Natural killer cell (primary cell): ENCODE measurements around the gene MKS1. TPM values are rescaled to one million over a fixed set of nuclear protein-coding genes. Genes with fewer than 3 reads are reported as not detected.

Source experiments
- ATAC-seq, 3 donors: fragments of 150-1000 bp in 2 of 3; fragments of 200-7000 bp in 1 of 3; cut with Tn5 transposase; 1 replicate in 1 of 3; 2 replicates in 2 of 3; pipeline ENCODE4 v1.10.0; 2021; ENCODE audit warnings: mild to moderate bottlenecking in 2 of 3, moderate library complexity in 2 of 3
- DNase-seq, 2 donors: peaks; one replicate each; pipeline versions ENCODE4 v3.0.0 to v3.0.0-alpha.2; 2013 to 2021; ENCODE audit warnings: mixed read lengths in 1 of 2
- H3K27ac ChIP-seq: one replicate; pipeline ENCODE4 v1.5.1; 2013; ENCODE audit warnings: mild to moderate bottlenecking, low read length
- H3K27me3 ChIP-seq: one replicate; pipeline ENCODE4 v1.6.1; 2013; ENCODE audit warnings: low read length; ENCODE audit not compliant: control insufficient read depth, insufficient read depth
- H3K36me3 ChIP-seq: one replicate; pipeline ENCODE4 v1.6.1; 2013; ENCODE audit warnings: low read length; ENCODE audit not compliant: control insufficient read depth, insufficient read depth
- H3K4me1 ChIP-seq: one replicate; pipeline ENCODE4 v1.6.1; 2013; ENCODE audit warnings: low read length; ENCODE audit not compliant: control insufficient read depth, insufficient read depth
- H3K4me3 ChIP-seq: one replicate; pipeline ENCODE4 v1.5.1; 2013; ENCODE audit warnings: low read length
- H3K9me3 ChIP-seq: one replicate; pipeline ENCODE4 v1.6.1; 2013; ENCODE audit warnings: low read length; ENCODE audit not compliant: control insufficient read depth, insufficient read depth
- H3K27ac Mint-ChIP-seq, 2 donors: one replicate each; pipeline ENCODE4 v1.8.0; 2022; ENCODE audit warnings: mild to moderate bottlenecking in 2 of 2, mixed read lengths in 2 of 2, moderate library complexity in 1 of 2
- H3K27me3 Mint-ChIP-seq, 2 donors: one replicate each; pipeline ENCODE4 v1.8.0; 2022; ENCODE audit warnings: low read depth in 2 of 2, mixed read lengths in 2 of 2
- H3K36me3 Mint-ChIP-seq: one replicate; pipeline ENCODE4 v1.8.0; 2022; ENCODE audit warnings: mixed read lengths
- H3K4me1 Mint-ChIP-seq, 2 donors: one replicate each; pipeline ENCODE4 v1.8.0; 2022; ENCODE audit warnings: mixed read lengths in 2 of 2
- H3K4me3 Mint-ChIP-seq: one replicate; pipeline ENCODE4 v1.8.0; 2022; ENCODE audit warnings: mild to moderate bottlenecking, moderate library complexity, mixed read lengths
- H3K9me3 Mint-ChIP-seq, 2 donors: one replicate each; pipeline ENCODE4 v1.8.0; 2022; ENCODE audit warnings: mixed read lengths in 2 of 2
- WGBS: methylation state at CpG from one replicate; pipeline ENCODE4 v1.1.7; 2013; ENCODE audit warnings: missing lambda C conversion rate; ENCODE audit not compliant: insufficient coverage; 5-methylcytosine and 5-hydroxymethylcytosine counted together
- intact Hi-C: fragments of 100-400 bp; cut with micrococcal nuclease; formaldehyde crosslinking; loops from one replicate; pipeline ENCODE4 v1.14.2; 2022
- total RNA-seq, 4 donors: library from RNA; stranded (reverse); fragments of 120-200 nt in 1 of 4; gene quantifications; one replicate each; pipeline versions ENCODE4 v1.2.3 to v1.2.4, GENCODE V29; 2013 to 2022
- TF ChIP-seq, protein P1 (sequence below): fragments of 200-600 bp; IDR thresholded peaks from one replicate; pipeline ENCODE4 v1.8.0; 2022; ENCODE audit warnings: antibody characterized with exemption

MKS1 gene
- total RNA-seq, 3 donors from 2014 or later (not counting 1 experiment from before 2014, with no cell fraction given), result 4.5 to 10.7 (median 8.5) TPM

DNA sequence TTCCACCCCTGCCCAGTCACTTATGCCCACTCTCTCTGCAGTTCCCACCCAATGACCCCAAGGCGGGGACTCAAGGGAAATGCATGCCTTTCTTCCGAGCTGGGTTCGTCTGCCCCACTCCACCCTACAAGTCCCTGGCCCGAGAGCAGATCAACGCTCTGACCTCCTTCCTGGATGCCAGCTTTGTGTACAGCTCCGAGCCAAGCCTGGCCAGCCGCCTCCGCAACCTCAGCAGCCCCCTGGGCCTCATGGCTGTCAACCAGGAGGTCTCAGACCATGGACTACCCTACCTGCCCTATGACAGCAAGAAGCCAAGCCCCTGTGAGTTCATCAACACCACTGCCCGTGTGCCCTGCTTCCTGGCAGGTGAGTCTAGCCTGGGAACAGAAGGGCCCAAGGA lies 33.1 kb upstream of the MKS1 start:
- Histone ChIP-seq H3K4me1 (peaks cover 25% of the 10 kb centered on the region), H3K4me3 (no peak overlapping the region), H3K27me3 (peaks cover 8% of the 10 kb centered on the region), H3K9me3 (no peaks in the 10 kb centered on the region), H3K27ac (no peak overlapping the region), H3K36me3 (no peaks in the 10 kb centered on the region)
- DNase-seq (no peak), ATAC-seq (no peak)
- Mint-ChIP-seq H3K4me3 (no peak overlapping the region), H3K36me3 (no peaks in the 10 kb centered on the region), H3K4me1 (peaks cover 17 to 31% of the 10 kb centered on the region in 2 donors), H3K9me3 (no peaks in the 10 kb centered on the region), H3K27me3 (peaks cover 7 to 38% of the 10 kb centered on the region in 2 donors), H3K27ac (no peak overlapping the region)
- TF ChIP-seq, protein P1, sequence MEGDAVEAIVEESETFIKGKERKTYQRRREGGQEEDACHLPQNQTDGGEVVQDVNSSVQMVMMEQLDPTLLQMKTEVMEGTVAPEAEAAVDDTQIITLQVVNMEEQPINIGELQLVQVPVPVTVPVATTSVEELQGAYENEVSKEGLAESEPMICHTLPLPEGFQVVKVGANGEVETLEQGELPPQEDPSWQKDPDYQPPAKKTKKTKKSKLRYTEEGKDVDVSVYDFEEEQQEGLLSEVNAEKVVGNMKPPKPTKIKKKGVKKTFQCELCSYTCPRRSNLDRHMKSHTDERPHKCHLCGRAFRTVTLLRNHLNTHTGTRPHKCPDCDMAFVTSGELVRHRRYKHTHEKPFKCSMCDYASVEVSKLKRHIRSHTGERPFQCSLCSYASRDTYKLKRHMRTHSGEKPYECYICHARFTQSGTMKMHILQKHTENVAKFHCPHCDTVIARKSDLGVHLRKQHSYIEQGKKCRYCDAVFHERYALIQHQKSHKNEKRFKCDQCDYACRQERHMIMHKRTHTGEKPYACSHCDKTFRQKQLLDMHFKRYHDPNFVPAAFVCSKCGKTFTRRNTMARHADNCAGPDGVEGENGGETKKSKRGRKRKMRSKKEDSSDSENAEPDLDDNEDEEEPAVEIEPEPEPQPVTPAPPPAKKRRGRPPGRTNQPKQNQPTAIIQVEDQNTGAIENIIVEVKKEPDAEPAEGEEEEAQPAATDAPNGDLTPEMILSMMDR, result no peak
- intact Hi-C loops, result no loop called here
- WGBS, result 87% methylated on average over 9 of the region's 9 CpGs

DNA sequence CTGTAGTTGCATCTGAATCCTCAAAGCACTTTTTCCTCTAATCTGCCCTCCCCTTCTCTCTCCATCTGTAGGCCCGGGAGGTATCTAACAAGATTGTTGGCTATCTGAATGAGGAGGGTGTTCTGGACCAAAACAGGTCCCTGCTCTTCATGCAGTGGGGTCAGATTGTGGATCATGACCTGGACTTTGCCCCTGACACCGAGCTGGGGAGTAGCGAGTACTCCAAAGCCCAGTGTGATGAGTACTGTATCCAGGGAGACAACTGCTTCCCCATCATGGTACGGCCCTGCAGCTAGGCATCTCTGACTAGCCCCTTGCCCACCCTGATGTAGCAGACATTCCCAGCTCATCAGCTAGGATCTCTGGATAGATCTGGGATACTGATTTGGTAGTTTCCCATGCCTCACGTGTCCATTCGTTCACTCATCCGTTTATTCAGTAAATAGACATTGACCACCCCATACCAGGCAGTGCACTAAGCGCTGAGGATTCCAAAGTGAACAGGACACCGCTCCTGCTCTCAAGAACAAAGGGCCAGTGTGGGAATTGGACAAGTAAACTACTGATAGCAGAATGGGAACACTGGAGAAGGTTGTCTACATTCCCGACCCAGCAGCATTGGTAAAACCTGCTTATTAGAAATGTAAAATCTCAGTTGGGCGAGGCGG lies 31.4 kb upstream of the MKS1 start:
- intact Hi-C loops, result no loop called here
- no peaks in the 10 kb centered on the region for H3K9me3 ChIP-seq
- no peak for DNase-seq
- no peak overlapping the region for H3K27ac Mint-ChIP-seq
- no peaks in the 10 kb centered on the region for H3K36me3 Mint-ChIP-seq
- peak overlapping the region; percentile 71 for H3K4me3 Mint-ChIP-seq
- H3K27ac ChIP-seq, result no peak overlapping the region
- TF ChIP-seq, protein P1, result no peak
- H3K36me3 ChIP-seq, result no peaks in the 10 kb centered on the region
- H3K27me3 Mint-ChIP-seq, result peaks cover 10 to 38% of the 10 kb centered on the region in 2 donors
- no peak overlapping the region for H3K4me3 ChIP-seq
- peaks cover 33% of the 10 kb centered on the region for H3K4me1 ChIP-seq
- ATAC-seq, result no peak
- H3K4me1 Mint-ChIP-seq, result peaks cover 17 to 31% of the 10 kb centered on the region in 2 donors
- H3K9me3 Mint-ChIP-seq, result no peaks in the 10 kb centered on the region
- 86% methylated on average over 11 of the region's 12 CpGs for WGBS
- peaks cover 8% of the 10 kb centered on the region for H3K27me3 ChIP-seq

DNA sequence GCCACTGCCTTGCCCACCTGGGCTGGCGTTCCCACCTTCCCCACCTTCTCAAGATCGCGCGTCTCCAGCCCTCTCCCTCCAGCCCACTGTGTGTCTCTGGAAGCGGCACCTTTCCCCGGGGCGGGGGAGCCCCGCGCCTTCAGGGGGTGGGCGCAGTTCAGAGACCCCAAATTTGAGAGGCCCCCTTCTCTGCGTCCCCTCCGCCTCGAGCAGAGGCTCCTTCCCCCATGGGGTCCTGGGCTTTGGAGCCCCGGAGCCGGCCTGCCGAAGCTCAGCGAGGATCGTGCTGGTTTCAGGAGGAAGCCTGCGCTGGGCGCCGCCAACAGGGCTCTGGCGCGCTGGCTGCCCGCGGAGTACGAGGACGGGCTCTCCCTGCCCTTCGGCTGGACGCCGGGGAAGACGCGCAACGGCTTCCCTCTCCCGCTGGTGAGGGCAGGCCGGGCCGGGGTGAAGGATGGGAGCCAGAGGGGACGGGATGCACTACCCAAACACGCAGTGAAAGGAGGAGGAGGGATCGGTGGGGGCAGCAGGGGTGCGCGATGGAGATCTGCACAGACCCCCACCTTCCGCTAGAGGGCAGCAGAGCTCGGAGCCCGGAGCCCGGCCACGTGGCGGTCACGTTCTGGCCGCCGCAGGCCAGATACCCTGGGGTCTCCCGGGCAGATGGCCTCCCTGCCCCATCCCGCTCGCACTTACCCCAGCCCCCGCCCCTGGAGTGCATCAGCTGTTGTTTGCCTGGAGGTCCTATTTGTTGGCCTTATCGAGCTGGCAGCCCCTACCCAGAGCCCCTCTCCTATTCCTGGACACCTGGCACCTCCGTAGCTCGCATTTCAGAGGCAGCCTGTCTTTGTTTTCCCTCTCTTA lies 30.4 kb upstream of the MKS1 start:
- Mint-ChIP-seq H3K27me3 (peaks cover 10 to 31% of the 10 kb centered on the region in 2 donors), H3K9me3 (no peaks in the 10 kb centered on the region), H3K4me3 (peak overlapping the region; percentile 77), H3K4me1 (peaks cover 17 to 31% of the 10 kb centered on the region in 2 donors), H3K36me3 (no peaks in the 10 kb centered on the region), H3K27ac (no peak overlapping the region)
- Histone ChIP-seq H3K4me1 (peaks cover 33% of the 10 kb centered on the region), H3K9me3 (no peaks in the 10 kb centered on the region), H3K27me3 (peaks cover 5% of the 10 kb centered on the region), H3K36me3 (no peaks in the 10 kb centered on the region), H3K4me3 (peak overlapping the region; percentile 53), H3K27ac (no peak overlapping the region)
- intact Hi-C loops, result loop anchor here (5.0 kb wide), 1 partner anchor 198 kb away; no protein-coding TSS in a partner anchor
- ATAC-seq (peak; percentile 94 to 99 (median 98)), DNase-seq (peak; percentile 76 to 85)
- TF ChIP-seq, protein P1, result peak; percentile 97
- 8% methylated on average over 57 of the region's 57 CpGs for WGBS
